ENCODE measurements around the gene ADORA2A.

DNA sequence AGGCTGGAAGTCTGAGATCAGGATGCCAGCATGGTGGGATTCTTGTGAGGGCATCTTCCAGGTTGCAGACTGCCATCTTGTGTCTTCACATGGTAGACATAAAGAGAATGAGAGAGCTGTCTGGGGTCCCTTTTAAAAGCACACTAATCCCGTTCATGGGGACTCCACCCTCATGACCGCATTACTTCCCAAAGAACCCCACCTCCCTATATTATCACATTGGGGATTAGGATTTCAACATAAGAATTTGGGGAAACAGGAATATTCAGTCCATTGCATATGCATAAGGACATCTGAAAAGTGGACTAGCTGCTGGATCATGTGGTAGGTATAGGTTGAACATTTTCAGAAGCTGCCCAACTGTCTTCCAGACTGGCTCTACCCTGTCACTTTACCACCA lies 33.1 kb upstream of the ADORA2A start:
- TF ChIP-seq, protein P1, sequence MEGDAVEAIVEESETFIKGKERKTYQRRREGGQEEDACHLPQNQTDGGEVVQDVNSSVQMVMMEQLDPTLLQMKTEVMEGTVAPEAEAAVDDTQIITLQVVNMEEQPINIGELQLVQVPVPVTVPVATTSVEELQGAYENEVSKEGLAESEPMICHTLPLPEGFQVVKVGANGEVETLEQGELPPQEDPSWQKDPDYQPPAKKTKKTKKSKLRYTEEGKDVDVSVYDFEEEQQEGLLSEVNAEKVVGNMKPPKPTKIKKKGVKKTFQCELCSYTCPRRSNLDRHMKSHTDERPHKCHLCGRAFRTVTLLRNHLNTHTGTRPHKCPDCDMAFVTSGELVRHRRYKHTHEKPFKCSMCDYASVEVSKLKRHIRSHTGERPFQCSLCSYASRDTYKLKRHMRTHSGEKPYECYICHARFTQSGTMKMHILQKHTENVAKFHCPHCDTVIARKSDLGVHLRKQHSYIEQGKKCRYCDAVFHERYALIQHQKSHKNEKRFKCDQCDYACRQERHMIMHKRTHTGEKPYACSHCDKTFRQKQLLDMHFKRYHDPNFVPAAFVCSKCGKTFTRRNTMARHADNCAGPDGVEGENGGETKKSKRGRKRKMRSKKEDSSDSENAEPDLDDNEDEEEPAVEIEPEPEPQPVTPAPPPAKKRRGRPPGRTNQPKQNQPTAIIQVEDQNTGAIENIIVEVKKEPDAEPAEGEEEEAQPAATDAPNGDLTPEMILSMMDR (IDR thresholded peaks at IDR 0.05), result no peak
- no peak for TF ChIP-seq ZFX (IDR thresholded peaks at IDR 0.05; ENCODE audit: borderline replicate concordance)

Measured in 22Rv1 (cell line).